GM12878 (cell line): ENCODE data around the gene CDKN2A. TPM values are rescaled to one million over a fixed set of nuclear protein-coding genes. Genes with fewer than 3 reads are reported as not detected.

Source experiments
- ATAC-seq: fragments of 200-7000 bp; cut with Tn5 transposase; 3 replicates; pipeline ENCODE4 v1.9.1; 2020; ENCODE audit warnings: mild to moderate bottlenecking, moderate library complexity
- BruUV-seq: library from RNA; stranded (reverse); fragments of 400-500 nt; replicated peaks from 2 replicates; lab custom pipeline; 2021; lab: Mats Ljungman, UMichigan
- CTCF ChIA-PET: fragments of 300-600 bp; sonication (Branson Sonifier 250); formaldehyde crosslinking; extraction: SDS; loops from one replicate; lab custom pipeline; 2021; ENCODE audit warnings: inconsistent platforms; lab: Yijun Ruan, JAX
- POLR2A ChIA-PET: fragments of 350-600 bp; formaldehyde crosslinking; extraction: SDS; loops from one replicate; lab custom pipeline; 2021; ENCODE audit warnings: inconsistent platforms; lab: Charles Lee
- RAD21 ChIA-PET: fragments of 300-600 bp; sonication (Branson Sonifier 250); formaldehyde crosslinking; loops from one replicate; lab custom pipeline; 2023; ENCODE audit warnings: antibody characterized with exemption; ENCODE audit not compliant: unreplicated experiment; lab: Charles Lee
- SMC1A ChIA-PET: fragments of 300-600 bp; sonication (Branson Sonifier 250); formaldehyde crosslinking; loops from one replicate; lab custom pipeline; 2023; ENCODE audit not compliant: unreplicated experiment, uncharacterized antibody; lab: Charles Lee
- DNase-seq: peaks from one replicate; pipeline ENCODE4 v3.0.0-alpha.2; 2011; ENCODE audit warnings: low read depth, low spot score
- FAIRE-seq: peaks from 3 replicates; lab custom pipeline; 2011; peaks lifted over from hg19 to GRCh38; lab: Jason Lieb, UNC
- H2AFZ ChIP-seq: 2 replicates; pipeline ENCODE4 v1.6.0; 2011; ENCODE audit warnings: low read depth, low read length, control low read depth; ENCODE audit not compliant: control insufficient read depth
- H3K27ac ChIP-seq: 2 replicates; pipeline ENCODE4 v1.5.1; 2011; ENCODE audit warnings: control low read depth; ENCODE audit not compliant: control insufficient read depth, insufficient read depth
- H3K27me3 ChIP-seq, 2 experiments: replicated peaks in 1 of 2; 2 replicates each; pipeline versions ENCODE4 v1.6.0 to v1.6.1; 2011; ENCODE audit warnings: low read length in 1 of 2; ENCODE audit not compliant: control insufficient read depth in 2 of 2, insufficient read depth in 2 of 2
- H3K36me3 ChIP-seq, 2 experiments: 2 replicates each; pipeline ENCODE4 v1.5.1; 2011; ENCODE audit warnings: low read length in 1 of 2; ENCODE audit not compliant: control insufficient read depth in 2 of 2, insufficient read depth in 2 of 2
- H3K4me1 ChIP-seq: 2 replicates; pipeline ENCODE4 v1.6.1; 2011; ENCODE audit warnings: mild to moderate bottlenecking, low read length, moderate library complexity, mixed read lengths; ENCODE audit not compliant: control insufficient read depth, insufficient read depth
- H3K4me2 ChIP-seq: 2 replicates; pipeline ENCODE4 v1.6.0; 2011; ENCODE audit warnings: control low read depth; ENCODE audit not compliant: control insufficient read depth, insufficient read depth
- H3K4me3 ChIP-seq: fragments of 200-600 bp; sonication (generic); 2 replicates; pipeline ENCODE4 v1.5.1; 2016
- H3K79me2 ChIP-seq: 2 replicates; pipeline ENCODE4 v1.6.0; 2011; ENCODE audit warnings: low read length; ENCODE audit not compliant: control insufficient read depth, insufficient read depth
- H3K9ac ChIP-seq: 2 replicates; pipeline ENCODE4 v1.8.0; 2011; ENCODE audit warnings: low read length, control low read depth, mixed read lengths; ENCODE audit not compliant: control insufficient read depth, insufficient read depth
- H3K9me3 ChIP-seq: replicated peaks from 3 replicates; pipeline ENCODE4 v1.5.1; 2011; ENCODE audit warnings: mild to moderate bottlenecking, low read length; ENCODE audit not compliant: control insufficient read depth, insufficient read depth
- H4K20me1 ChIP-seq: 2 replicates; pipeline ENCODE4 v1.6.0; 2011; ENCODE audit not compliant: control insufficient read depth, insufficient read depth
- CHD4 ChIP-seq: fragments of 200-600 bp; sonication (generic); IDR thresholded peaks from 2 replicates; pipeline ENCODE4 v1.6.1; 2016; ENCODE audit warnings: mild to moderate bottlenecking
- CREB1 ChIP-seq: IDR thresholded peaks from 2 replicates; pipeline ENCODE4 v1.6.1; 2012; ENCODE audit warnings: low read depth, mild to moderate bottlenecking, inconsistent platforms
- CTCF ChIP-seq, 3 experiments: IDR thresholded peaks in 2 of 3; conservative IDR thresholded peaks in 1 of 3; 2 replicates each; pipeline ENCODE4 v1.5.1; 2011; ENCODE audit warnings: low read depth in 3 of 3, low read length in 3 of 3, mild to moderate bottlenecking in 3 of 3, control low read depth in 2 of 3, moderate library complexity in 2 of 3, inconsistent platforms in 1 of 3, mixed read lengths in 1 of 3; ENCODE audit not compliant: control insufficient read depth in 2 of 3, insufficient read depth in 1 of 3; ENCODE audit errors: extremely low read depth in 1 of 3
- DPF2 ChIP-seq: fragments of 450-650 bp; IDR thresholded peaks from 2 replicates; pipeline ENCODE4 v1.6.1; 2017; ENCODE audit warnings: mild to moderate bottlenecking
- EZH2 ChIP-seq: IDR thresholded peaks from 2 replicates; pipeline ENCODE4 v1.6.1; 2012; ENCODE audit warnings: low read depth, mild to moderate bottlenecking, control low read depth, inconsistent platforms, low read length, borderline replicate concordance; ENCODE audit not compliant: control insufficient read depth
- FOXM1 ChIP-seq: IDR thresholded peaks from 2 replicates; pipeline ENCODE4 v1.6.1; 2012; ENCODE audit warnings: low read depth, mild to moderate bottlenecking, inconsistent platforms, low read length, moderate library complexity
- HDAC6 ChIP-seq: fragments of 200-600 bp; sonication (generic); IDR thresholded peaks from one replicate; pipeline ENCODE4 v1.8.0; 2017; ENCODE audit warnings: antibody characterized with exemption; ENCODE audit not compliant: unreplicated experiment
- HDGF ChIP-seq: fragments of 450-650 bp; IDR thresholded peaks from 2 replicates; pipeline ENCODE4 v1.6.1; 2016; ENCODE audit warnings: antibody characterized with exemption
- IRF3 ChIP-seq: fragments of 450-650 bp; IDR thresholded peaks from 2 replicates; pipeline ENCODE4 v1.6.1; 2014; ENCODE audit warnings: mild to moderate bottlenecking
- MTA3 ChIP-seq: IDR thresholded peaks from 2 replicates; pipeline ENCODE4 v1.6.1; 2012; ENCODE audit warnings: low read length, inconsistent platforms, borderline replicate concordance
- MXI1 ChIP-seq: fragments of 150-350 bp; IDR thresholded peaks from 2 replicates; pipeline ENCODE4 v1.6.1; 2011; ENCODE audit warnings: low read depth, mild to moderate bottlenecking, inconsistent platforms, low read length, improper control_type of control experiment
- MYC ChIP-seq: IDR thresholded peaks from 2 replicates; pipeline ENCODE4 v1.6.1; 2011; ENCODE audit warnings: mild to moderate bottlenecking, low read length, moderate library complexity, inconsistent platforms; ENCODE audit not compliant: insufficient read depth, insufficient replicate concordance, insufficient read length, severe bottlenecking
- POU2F2 ChIP-seq: IDR thresholded peaks from 3 replicates; pipeline ENCODE4 v1.6.1; 2011; ENCODE audit warnings: low read depth, mild to moderate bottlenecking, low read length, borderline replicate concordance
- SIX5 ChIP-seq: IDR thresholded peaks from 2 replicates; pipeline ENCODE4 v1.6.1; 2011; ENCODE audit warnings: mild to moderate bottlenecking, low read depth, low read length, moderate library complexity; ENCODE audit not compliant: severe bottlenecking
- SREBF1 ChIP-seq: IDR thresholded peaks from 2 replicates; pipeline ENCODE4 v1.6.1; 2012; ENCODE audit warnings: mild to moderate bottlenecking, low read length
- TARDBP ChIP-seq: IDR thresholded peaks from 2 replicates; pipeline ENCODE4 v1.6.1; 2016; ENCODE audit warnings: borderline replicate concordance
- TCF7 ChIP-seq: IDR thresholded peaks from 2 replicates; pipeline ENCODE4 v1.6.1; 2014; ENCODE audit warnings: antibody characterized with exemption, borderline replicate concordance
- WGBS: methylation state at CpG from one replicate; pipeline ENCODE4 v1.1.6; 2016; ENCODE audit warnings: low lambda C conversion rate; ENCODE audit not compliant: insufficient replicate concordance, insufficient coverage; ENCODE audit errors: missing lambda C conversion rate; 5-methylcytosine and 5-hydroxymethylcytosine counted together
- in situ Hi-C: fragments of 300-500 bp; cut with MboI; formaldehyde crosslinking; loops from 9 replicates; pipeline ENCODE4 v1.14.3; 2018; ENCODE audit warnings: mixed read lengths
- intact Hi-C: fragments of 100-400 bp; cut with micrococcal nuclease; formaldehyde crosslinking; loops from one replicate; pipeline ENCODE4 v1.14.2; 2022; ENCODE audit not compliant: unreplicated experiment
- polyA plus RNA-seq, 11 experiments: library from polyadenylated mRNA; depleted of rRNA in 4 of 11; unstranded in 6 of 11; stranded (reverse) in 5 of 11; fragments of >200 nt; fragmentation: Nextera tagmentation in 4 of 11; fragmentation: Illumina TruSeq in 1 of 11; extraction: Ambion mirVana in 4 of 11; extraction: Trizol in 1 of 11; gene quantifications; 1 replicate in 1 of 11; 2 replicates in 10 of 11; pipeline versions ENCODE4 v1.2.1 to v1.2.3, GENCODE V29; 2011 to 2016; ENCODE audit warnings: inconsistent platforms in 2 of 11, missing spikeins in 2 of 11, low read depth in 1 of 11
- total RNA-seq, 4 experiments: library from RNA; depleted of rRNA in 3 of 4; stranded (reverse); fragments of >200 nt in 3 of 4; fragmentation: Illumina TruSeq in 1 of 4; extraction: Trizol in 1 of 4; gene quantifications; 2 replicates each; pipeline versions ENCODE4 v1.2.1 to v1.2.3, GENCODE V29; 2013 to 2021

Gene CDKN2A
- total and polyA plus RNA-seq, 10 of the 15 experiments (the other 5 are each of a cell fraction or from before 2014, with no cell fraction given) = 0.84 to 41.2 (median 18.4) TPM

- TF ChIP-seq IRF3 (no peak), CHD4 (no peak), MTA3 (no peak), MXI1 (no peak)
These were observed 47.6 kb upstream of the CDKN2A start (continued) for GRCh38 chr9:22041775-22042174.

GRCh38 chr9:22041344-22041743 is 47.2 kb upstream of the CDKN2A start:
- H3K27me3 ChIP-seq = no peaks in the 10 kb centered on the region; a peak in 1 of 4 replicates
- no peak for ATAC-seq
- ChIA-PET RAD21 (interaction anchor here (0.9 to 6.9 kb wide), 2 partner anchors 63 to 229 kb away, joined by 3 to 59 read pairs; no protein-coding TSS in a partner anchor), CTCF (interaction anchor here (1.2 to 9.7 kb wide), 5 partner anchors 11 to 411 kb away, joined by 4 to 182 read pairs (median 4); partner anchors contain the start of gene CDKN2B)
- H3K9ac ChIP-seq = no peak overlapping the region
- in situ Hi-C loops = no loop called here
- H3K4me1 ChIP-seq = no peaks in the 10 kb centered on the region
- no peaks in the 10 kb centered on the region for H4K20me1 ChIP-seq
- no peaks in the 10 kb centered on the region for H3K79me2 ChIP-seq
- no peaks in the 10 kb centered on the region for H3K36me3 ChIP-seq
- H3K27ac ChIP-seq = no peak overlapping the region
- no peak for DNase-seq
- H2AFZ ChIP-seq = no peak overlapping the region
- no TSS peak for BruUV-seq
- TF ChIP-seq DPF2 (no peak), SIX5 (no peak), HDGF (no peak), FOXM1 (no peak), CREB1 (no peak), TCF7 (no peak), SREBF1 (no peak), MYC (no peak), CTCF (IDR thresholded peaks at IDR 0.05 in 2 of 3, conservative IDR thresholded peaks at IDR 0.05 in 1 of 3; ENCODE audit: control insufficient read depth in 2 of 3, extremely low read depth in 1 of 3, insufficient read depth in 1 of 3, low read depth in 3 of 3, low read length in 3 of 3) (no peak), HDAC6 (no peak), POU2F2 (no peak), TARDBP (no peak), EZH2 (no peak)
- TF ChIP-seq, all 136 proteins: peak for 0
- Histone ChIP-seq H3K4me2 (no peak overlapping the region), H3K9me3 (no peaks in the 10 kb centered on the region), H3K4me3 (no peak overlapping the region)
- ChIA-PET POLR2A (interaction anchor here (0.6 kb wide), 1 partner anchor 15 kb away, joined by 3 read pairs; no protein-coding TSS in a partner anchor), SMC1A (interaction anchor here (0.9 to 1.1 kb wide), 2 partner anchors 9 to 11 kb away, joined by 3 read pairs; no protein-coding TSS in a partner anchor)
- 100% methylated on average over 1 of the region's 1 CpG for WGBS
- no peak for FAIRE-seq
- intact Hi-C loops = no loop called here
